Measurements from ENCODE around the gene KCNB1.

The KCNB1 gene

GRCh38 chr20:49471397-49471796, 11.1 kb downstream of the KCNB1 start:
- TF ChIP-seq CTCF (IDR thresholded peaks at IDR 0.05; ENCODE audit: low read depth, low read length) (no peak), EZH2phosphoT487 (IDR thresholded peaks at IDR 0.05; ENCODE audit: low read depth) (no peak)
- Histone ChIP-seq H3K79me2 (ENCODE audit: low read length) (no peaks in the 10 kb centered on the region), H3K4me1 (ENCODE audit: low read length) (peaks cover 8% of the 10 kb centered on the region; the same call in 1 of the 2 replicates), H2AFZ (ENCODE audit: low read depth, low read length) (no peak overlapping the region), H3K4me3 (ENCODE audit: low read length) (no peak overlapping the region), H3K9me3 (ENCODE audit: insufficient read depth, low read length) (no peaks in the 10 kb centered on the region), H3K4me2 (ENCODE audit: low read length) (no peak overlapping the region), H3K9ac (ENCODE audit: low read length) (no peak overlapping the region), H3K27ac (ENCODE audit: low read length) (no peak overlapping the region), H3K27me3 (ENCODE audit: low read depth, low read length) (peaks cover 62% of the 10 kb centered on the region), H4K20me1 (ENCODE audit: insufficient read depth, low read length) (no peaks in the 10 kb centered on the region), H3K36me3 (replicated peaks; ENCODE audit: low read depth, low read length) (no peaks in the 10 kb centered on the region)

GRCh38 chr20:49470922-49471321, 11.5 kb downstream of the KCNB1 start:
- no peak overlapping the region for H3K27ac ChIP-seq (ENCODE audit: low read length)
- TF ChIP-seq CTCF (IDR thresholded peaks at IDR 0.05; ENCODE audit: low read depth, low read length) = no peak
- TF ChIP-seq EZH2phosphoT487 (IDR thresholded peaks at IDR 0.05; ENCODE audit: low read depth) = no peak

GRCh38 chr20:49469060-49469459, 13.4 kb downstream of the KCNB1 start:
- Histone ChIP-seq H2AFZ (ENCODE audit: low read depth, low read length) (no peak overlapping the region), H3K4me3 (ENCODE audit: low read length) (no peak overlapping the region), H4K20me1 (ENCODE audit: insufficient read depth, low read length) (no peaks in the 10 kb centered on the region), H3K4me1 (ENCODE audit: low read length) (peaks cover 8% of the 10 kb centered on the region; the same call in 1 of the 2 replicates), H3K36me3 (replicated peaks; ENCODE audit: low read depth, low read length) (no peaks in the 10 kb centered on the region), H3K9ac (ENCODE audit: low read length) (no peak overlapping the region), H3K27me3 (ENCODE audit: low read depth, low read length) (peaks cover 43% of the 10 kb centered on the region), H3K27ac (ENCODE audit: low read length) (no peak overlapping the region), H3K9me3 (ENCODE audit: insufficient read depth, low read length) (no peaks in the 10 kb centered on the region), H3K79me2 (ENCODE audit: low read length) (no peaks in the 10 kb centered on the region), H3K4me2 (ENCODE audit: low read length) (no peak overlapping the region)
- TF ChIP-seq EZH2phosphoT487 (IDR thresholded peaks at IDR 0.05; ENCODE audit: low read depth) = no peak
- no peak for TF ChIP-seq CTCF (IDR thresholded peaks at IDR 0.05; ENCODE audit: low read depth, low read length)

More at GRCh38 chr20:49470922-49471321, 11.5 kb downstream of the KCNB1 start:
- Histone ChIP-seq H3K79me2 (ENCODE audit: low read length) (no peaks in the 10 kb centered on the region), H3K27me3 (ENCODE audit: low read depth, low read length) (peaks cover 57% of the 10 kb centered on the region), H3K4me1 (ENCODE audit: low read length) (peaks cover 8% of the 10 kb centered on the region; the same call in 1 of the 2 replicates), H3K9ac (ENCODE audit: low read length) (no peak overlapping the region), H3K36me3 (replicated peaks; ENCODE audit: low read depth, low read length) (no peaks in the 10 kb centered on the region), H3K9me3 (ENCODE audit: insufficient read depth, low read length) (no peaks in the 10 kb centered on the region), H3K4me3 (ENCODE audit: low read length) (no peak overlapping the region), H3K4me2 (ENCODE audit: low read length) (no peak overlapping the region), H2AFZ (ENCODE audit: low read depth, low read length) (no peak overlapping the region), H4K20me1 (ENCODE audit: insufficient read depth, low read length) (no peaks in the 10 kb centered on the region)

- H3K9me3 ChIP-seq (ENCODE audit: insufficient read depth, low read length) = no peaks in the 10 kb centered on the region
- TF ChIP-seq CTCF (IDR thresholded peaks at IDR 0.05; ENCODE audit: low read depth, low read length) (no peak), EZH2phosphoT487 (IDR thresholded peaks at IDR 0.05; ENCODE audit: low read depth) (no peak)
- no peaks in the 10 kb centered on the region for H4K20me1 ChIP-seq (ENCODE audit: insufficient read depth, low read length)
- peaks cover 43% of the 10 kb centered on the region for H3K27me3 ChIP-seq (ENCODE audit: low read depth, low read length)
- no peak overlapping the region for H3K4me2 ChIP-seq (ENCODE audit: low read length)
- H3K79me2 ChIP-seq (ENCODE audit: low read length) = no peaks in the 10 kb centered on the region
- H3K9ac ChIP-seq (ENCODE audit: low read length) = no peak overlapping the region
- peaks cover 8% of the 10 kb centered on the region; the same call in 1 of the 2 replicates for H3K4me1 ChIP-seq (ENCODE audit: low read length)
- no peak overlapping the region for H2AFZ ChIP-seq (ENCODE audit: low read depth, low read length)
- no peak overlapping the region for H3K27ac ChIP-seq (ENCODE audit: low read length)
- H3K4me3 ChIP-seq (ENCODE audit: low read length) = no peak overlapping the region
- H3K36me3 ChIP-seq (replicated peaks; ENCODE audit: low read depth, low read length) = no peaks in the 10 kb centered on the region
Measured at GRCh38 chr20:49468412-49468811, 14.1 kb downstream of the KCNB1 start.

Measured in OCI-LY3 (cell line).